ENCODE data around the gene MOB3C.

The MOB3C gene

DNA sequence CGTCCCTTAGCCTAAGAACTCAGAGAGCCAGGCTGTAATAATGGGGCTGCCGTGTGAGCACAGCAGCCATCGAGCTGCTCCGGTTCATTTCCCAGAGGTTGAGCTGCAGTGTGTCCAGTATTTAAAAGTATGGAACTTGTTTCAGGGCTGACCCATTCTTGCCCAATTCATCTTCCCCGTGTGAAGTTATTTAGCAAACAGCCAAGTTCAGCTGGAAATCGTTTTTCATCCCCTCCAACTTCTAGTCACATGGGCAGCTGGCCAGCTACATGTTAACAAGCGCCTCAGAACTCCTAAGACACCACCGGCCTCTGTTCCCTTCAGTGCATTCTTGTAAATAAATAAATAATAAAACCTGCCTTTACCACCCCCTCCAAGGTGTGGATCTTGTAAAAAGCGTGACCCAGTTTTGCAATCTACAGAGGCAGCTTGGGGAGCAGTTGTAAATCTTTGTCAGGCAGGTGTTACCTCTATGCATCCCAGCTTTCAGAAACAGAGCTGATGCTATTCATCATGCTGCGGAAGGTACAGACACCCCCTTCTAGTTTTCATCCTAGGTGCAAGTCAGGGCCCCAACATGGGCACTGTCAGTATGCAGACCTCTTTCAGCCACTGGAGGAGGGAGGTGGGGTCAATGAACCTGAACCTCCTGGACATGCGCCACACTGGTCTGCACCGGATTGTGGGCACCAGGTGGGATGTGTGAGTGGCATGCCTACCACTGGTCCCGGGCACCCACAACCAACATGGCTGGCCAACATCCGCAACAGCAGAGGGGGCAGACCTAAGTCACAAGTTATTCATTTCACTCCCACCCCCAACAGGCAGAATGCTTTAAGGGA lies 46.5 kb downstream of the MOB3C start:
- DNase-seq = no peak

DNA sequence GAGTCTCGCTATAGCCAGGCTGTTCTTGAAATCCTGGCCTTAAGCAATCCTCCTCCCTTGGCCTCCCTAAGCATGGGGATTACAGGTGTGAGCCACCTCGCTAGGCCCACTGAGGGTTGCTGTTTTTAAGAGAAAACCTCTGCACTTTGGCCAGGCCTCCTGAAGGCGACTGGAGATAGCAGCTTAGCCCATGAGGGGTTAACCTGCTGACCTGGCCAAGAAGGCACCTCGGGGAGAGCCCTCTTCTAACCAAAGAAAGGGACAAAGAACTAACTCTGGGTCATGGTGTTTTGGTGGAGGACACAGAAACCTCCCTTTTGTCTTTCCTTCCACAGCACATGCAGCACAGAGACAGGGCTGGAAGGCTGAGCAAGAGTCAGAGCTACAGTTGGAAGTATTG lies 47.5 kb downstream of the MOB3C start:
- DNase-seq = no peak

DNA sequence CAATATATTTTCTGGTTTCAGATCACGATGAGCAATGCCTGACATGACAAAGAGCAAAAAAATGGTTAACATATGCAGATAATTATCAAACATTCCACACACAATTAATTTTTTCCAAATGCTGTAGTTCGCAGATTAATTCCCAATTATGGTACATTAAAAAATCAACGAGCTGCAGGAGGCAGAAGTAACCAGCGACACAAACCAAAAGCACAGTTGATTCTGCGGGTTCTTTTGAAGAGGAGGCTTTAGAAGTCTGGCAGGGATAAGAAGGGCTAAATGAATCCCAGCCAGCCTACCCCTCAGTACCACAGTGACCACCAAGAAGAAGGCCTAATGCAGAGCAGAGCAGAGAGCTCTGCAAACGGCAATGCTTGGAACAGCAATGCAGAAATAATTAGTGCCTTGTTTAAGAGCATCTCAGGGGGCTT lies 48.1 kb downstream of the MOB3C start:
- DNase-seq = no peak

DNA sequence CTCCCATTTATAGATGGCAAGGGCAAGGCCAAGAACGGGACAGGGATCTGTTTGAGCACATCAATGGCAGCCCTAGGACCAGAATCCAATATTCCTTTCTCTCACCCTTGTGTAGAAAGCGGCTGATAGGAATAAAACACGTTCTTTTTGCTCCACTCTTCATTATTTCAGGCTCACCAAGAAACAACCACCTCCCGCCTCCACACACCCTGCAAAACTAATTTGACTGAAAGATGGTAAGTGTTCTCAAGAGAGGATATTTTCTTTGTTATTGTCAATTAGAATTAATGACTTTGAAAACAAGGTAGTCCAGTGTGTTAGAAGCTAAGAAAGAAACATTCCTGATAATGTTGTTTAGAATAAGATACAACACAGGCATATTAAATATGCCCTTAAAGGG lies 53.3 kb downstream of the MOB3C start:
- no peak for DNase-seq

- DNase-seq = no peak
Observed at GRCh38 chr1:46562498-46562897, 54.1 kb downstream of the MOB3C start.

GRCh38 chr1:46558966-46559365 lies 57.6 kb downstream of the MOB3C start:
- no peak for DNase-seq

GRCh38 chr1:46558141-46558963 lies 58.3 kb downstream of the MOB3C start:
- no peak for DNase-seq
